GM19023 (cell line): ENCODE measurements around the gene ST3GAL3.

Experiments used
- ATAC-seq: cut with Tn5 transposase; IDR thresholded peaks from one replicate; pipeline ENCODE4 v1.9.1; 2021; ENCODE audit warnings: mild to moderate bottlenecking, moderate library complexity; ENCODE audit not compliant: unreplicated experiment

The ST3GAL3 gene

DNA sequence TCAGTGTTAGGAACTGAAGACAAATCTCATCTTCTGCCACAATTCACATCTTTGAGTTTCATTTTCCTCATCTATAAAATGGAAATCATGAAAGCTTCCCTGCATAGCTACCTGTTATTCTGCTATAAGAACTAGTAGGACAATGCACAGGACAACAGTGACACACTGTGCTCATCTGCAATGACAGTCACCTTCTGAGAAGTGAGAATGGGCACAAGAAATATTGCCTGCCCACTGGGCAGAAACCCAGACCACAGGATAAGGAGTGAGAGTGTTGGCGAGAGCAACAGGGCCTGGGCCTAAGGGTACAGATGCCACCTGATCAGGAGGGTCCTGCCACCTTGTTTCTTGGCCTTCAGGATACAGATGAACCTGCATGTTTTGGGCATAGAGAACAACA is 203.0 kb downstream of the ST3GAL3 start:
- no peak for ATAC-seq

DNA sequence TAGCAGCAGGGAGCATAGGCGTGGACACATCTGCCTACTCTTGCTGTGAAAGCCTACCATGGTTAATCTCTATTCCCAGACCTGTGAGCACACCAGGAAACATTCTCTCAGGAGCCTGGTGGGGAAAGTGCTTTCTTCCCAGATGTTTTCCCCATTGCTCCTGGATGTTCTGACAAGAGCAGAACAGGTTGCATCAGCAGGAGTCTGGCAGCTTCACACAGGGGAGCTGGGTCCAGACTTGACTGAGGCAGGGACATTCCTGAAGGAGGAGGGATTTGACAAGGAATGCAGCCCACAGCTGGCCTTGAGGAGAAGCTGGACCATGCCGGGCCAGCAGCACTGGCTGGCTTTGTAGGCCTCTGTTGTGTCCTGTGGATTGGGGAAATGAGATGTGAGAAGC is 205.3 kb downstream of the ST3GAL3 start:
- no peak for ATAC-seq

DNA sequence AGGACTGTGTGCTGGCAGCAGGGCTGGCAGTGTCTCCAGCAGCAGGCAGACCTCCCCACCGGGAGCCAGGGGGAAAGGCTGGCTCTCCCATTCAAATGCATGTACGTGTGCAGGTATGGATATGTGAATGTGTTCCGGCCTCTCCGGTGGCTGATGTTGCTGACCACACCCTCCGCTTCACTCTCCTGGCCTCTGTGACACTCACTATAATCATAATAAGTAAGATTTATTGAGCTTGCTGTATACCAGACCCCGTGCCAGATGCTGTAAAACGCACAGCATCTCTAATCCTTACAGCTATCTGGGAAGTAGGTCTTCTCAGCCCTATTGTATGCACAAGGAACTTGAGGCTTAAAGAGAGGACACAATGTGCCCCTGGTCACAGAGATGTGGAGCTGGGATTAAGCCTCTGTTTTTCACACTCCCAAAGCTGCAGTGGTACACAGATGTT is 205.7 kb downstream of the ST3GAL3 start:
- ATAC-seq = no peak

DNA sequence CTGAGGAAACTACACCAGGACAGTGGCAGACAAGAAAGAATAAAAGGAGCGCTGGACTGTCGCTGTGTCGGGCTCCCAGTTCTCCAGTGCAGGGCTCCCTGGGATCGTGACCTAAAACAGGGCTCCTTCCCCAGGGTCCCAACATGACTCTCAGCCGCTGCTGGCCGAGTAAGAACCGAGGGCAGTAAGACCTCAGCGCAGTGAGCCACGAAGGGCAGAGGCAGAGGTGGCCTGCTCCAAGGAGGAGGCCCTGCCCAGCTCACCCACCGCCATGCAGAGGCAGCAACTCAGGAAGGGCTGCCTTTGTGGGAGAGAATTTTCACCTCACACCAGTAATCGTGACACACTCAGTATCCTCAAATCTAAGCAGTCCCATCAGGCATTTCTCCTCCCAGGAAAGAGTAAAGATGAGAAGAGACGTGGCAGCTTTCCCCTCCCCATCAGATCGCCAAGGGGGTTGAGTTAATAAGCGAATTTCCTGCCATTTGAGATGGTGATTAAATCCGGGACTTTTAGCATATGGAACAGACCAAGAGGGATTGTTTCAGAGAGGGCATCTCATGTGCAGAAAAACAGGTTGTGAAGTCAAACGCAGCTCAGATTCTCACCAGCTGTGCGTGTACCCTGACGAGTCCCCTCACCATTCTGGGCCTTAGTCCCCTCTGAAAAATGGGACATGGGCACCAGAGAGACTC is 206.5 kb downstream of the ST3GAL3 start:
- no peak for ATAC-seq

DNA sequence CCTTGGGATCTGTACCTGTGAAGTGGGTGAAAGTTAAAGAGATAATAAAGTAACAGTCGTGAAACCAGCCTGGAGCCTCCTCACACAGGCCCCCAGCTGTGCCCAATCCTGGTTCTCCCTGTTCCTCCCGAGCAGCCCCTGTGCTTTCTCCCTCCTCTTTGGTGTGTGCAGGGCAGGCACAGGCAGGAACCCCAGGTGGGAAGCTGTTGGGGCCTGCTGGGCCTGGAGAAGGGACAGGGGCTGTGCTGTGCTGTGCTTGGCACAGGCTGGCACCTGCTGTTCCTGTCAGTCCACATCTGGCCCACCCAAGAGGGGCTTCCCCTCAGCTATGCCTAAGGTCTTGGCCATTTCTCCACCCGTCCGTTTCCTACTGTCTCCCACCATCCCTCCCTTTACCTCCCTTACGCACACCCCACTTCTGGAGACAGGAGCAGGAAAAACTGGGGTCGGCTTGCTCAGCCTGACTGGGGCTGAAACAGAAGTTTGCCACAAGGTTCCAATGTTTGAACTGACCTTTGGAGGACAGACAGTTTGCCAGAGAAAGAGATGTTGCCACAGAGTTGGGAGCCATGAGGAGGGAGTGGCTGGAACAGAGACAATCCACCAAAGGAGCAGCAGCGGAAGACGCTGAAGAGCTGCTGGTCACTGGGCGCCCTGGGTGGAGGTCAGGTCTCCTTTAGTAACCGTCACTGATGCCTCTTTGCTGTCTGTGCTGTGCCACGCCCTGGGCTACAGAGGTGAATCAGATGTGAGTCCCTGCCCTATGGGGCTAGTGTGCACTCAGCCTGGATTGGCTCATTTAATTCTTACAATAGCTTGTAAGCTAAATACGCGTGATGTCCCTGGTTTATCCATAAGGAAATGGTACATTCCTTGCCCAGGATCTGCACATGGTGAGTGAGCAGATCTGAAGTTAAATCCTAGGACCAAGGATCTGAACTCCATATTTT is 207.5 kb downstream of the ST3GAL3 start:
- ATAC-seq = no peak

DNA sequence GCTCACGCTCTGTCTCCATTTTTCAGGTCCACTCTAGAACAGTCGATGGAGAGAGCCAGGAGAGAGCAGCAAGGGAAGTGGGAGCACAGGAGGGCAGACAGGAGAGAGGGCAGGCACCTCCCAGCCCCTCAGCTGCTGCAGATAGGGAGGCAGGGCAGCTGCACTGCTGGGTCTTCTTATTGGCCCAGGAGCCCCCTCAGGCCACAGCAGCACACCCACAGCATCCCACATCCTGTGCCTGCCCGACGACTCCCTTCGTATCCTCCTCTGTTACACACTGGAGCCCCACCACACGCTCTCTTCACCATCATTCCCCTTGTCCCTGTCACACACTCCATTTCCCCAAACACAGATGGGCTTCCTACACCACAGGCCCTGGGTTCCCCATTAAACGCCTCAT is 212.6 kb downstream of the ST3GAL3 start:
- ATAC-seq = no peak

DNA sequence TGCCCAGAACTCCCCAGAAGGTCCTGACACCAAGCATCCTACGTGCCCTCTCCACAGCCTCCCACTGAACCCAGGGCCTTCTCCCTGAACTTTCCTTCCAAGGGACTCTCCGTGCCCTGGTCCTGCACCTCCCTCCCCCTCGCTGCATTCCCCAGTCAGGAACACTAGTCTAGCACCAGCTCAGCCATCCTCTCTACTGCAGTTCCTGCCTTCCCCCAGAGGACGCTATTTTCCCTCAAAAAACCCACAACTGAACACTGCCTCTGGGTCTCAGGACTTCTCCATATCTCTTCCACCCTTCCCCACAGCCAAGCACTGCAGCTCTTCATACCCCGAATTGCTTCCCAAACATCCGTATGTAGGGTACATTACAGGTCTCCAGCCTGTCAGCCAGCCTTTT is 213.7 kb downstream of the ST3GAL3 start:
- no peak for ATAC-seq

DNA sequence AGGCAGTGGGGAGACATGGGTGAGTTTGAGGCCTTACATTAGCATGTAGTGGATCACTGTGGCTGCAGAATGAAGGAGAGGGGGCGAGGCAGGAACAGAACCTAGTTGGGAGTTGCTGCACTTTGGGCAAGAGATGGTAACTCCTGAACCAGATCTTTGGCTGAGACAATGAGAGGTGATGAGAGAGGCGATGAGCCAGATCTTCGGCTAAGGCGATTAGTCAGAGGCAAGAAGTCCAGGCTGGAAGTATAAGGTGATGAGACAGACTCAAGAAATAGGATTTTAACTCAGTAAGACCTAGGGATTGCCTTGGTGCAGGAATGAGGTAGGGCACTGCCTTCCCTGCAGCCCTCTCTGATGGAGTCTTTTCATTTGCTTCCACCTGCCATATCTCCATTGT is 217.2 kb downstream of the ST3GAL3 start:
- ATAC-seq = no peak

DNA sequence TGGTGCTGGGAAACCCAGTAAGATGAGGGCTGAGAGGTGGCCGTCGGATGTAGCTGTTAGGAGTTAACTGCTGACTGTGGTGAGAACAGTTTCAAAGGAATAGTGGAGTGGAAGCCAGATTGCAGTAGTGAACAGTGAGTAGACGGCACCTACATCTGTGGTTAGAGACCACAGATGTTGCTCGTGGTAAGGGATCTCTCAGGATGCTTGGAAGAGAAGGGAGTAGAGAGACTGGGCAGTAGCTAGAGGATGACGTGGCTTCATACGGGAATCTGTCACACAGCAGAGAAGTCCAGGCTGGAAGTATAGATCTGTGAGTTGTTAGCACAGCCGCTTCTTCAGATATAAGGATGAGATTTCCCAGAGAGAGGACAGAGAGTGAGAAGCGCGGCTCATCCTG is 218.5 kb downstream of the ST3GAL3 start:
- ATAC-seq = no peak

DNA sequence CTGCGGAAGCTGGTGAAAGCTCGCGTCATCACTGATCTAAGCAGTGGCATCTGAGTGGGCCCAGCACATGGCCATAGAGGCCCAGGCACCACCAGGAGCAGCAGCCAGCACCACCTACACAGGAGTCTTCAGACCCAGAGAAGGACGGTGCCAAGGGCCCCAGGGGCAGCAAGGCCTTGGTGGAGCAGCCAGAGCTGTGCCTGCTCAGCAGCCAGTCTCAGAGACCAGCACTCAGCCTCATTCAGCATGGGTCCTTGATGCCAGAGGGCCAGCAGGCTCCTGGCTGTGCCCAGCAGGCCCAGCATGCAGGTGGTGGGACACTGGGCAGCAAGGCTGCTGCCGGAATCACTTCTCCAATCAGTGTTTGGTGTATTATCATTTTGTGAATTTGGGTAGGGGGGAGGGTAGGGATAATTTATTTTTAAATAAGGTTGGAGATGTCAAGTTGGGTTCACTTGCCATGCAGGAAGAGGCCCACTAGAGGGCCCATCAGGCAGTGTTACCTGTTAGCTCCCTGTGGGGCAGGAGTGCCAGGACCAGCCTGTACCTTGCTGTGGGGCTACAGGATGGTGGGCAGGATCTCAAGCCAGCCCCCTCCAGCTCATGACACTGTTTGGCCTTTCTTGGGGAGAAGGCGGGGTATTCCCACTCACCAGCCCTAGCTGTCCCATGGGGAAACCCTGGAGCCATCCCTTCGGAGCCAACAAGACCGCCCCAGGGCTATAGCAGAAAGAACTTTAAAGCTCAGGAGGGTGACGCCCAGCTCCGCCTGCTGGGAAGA is 223.0 kb downstream of the ST3GAL3 start:
- no peak for ATAC-seq

DNA sequence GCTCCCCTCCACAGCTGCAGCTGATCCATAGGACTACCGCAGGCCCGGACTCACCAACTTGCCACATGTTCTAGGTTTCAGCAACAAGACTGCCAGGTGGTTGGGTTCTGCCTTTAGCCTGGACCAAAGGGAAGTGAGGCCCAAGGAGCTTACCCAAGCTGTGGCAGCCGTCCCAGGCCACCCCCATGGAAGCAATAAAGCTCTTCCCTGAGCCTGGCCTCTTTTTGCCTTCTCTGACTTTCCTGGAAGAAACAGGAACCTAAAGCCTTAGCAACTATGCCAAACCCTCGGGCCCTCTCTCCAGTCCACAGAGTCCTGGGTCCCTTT is 223.6 kb downstream of the ST3GAL3 start:
- ATAC-seq = no peak

DNA sequence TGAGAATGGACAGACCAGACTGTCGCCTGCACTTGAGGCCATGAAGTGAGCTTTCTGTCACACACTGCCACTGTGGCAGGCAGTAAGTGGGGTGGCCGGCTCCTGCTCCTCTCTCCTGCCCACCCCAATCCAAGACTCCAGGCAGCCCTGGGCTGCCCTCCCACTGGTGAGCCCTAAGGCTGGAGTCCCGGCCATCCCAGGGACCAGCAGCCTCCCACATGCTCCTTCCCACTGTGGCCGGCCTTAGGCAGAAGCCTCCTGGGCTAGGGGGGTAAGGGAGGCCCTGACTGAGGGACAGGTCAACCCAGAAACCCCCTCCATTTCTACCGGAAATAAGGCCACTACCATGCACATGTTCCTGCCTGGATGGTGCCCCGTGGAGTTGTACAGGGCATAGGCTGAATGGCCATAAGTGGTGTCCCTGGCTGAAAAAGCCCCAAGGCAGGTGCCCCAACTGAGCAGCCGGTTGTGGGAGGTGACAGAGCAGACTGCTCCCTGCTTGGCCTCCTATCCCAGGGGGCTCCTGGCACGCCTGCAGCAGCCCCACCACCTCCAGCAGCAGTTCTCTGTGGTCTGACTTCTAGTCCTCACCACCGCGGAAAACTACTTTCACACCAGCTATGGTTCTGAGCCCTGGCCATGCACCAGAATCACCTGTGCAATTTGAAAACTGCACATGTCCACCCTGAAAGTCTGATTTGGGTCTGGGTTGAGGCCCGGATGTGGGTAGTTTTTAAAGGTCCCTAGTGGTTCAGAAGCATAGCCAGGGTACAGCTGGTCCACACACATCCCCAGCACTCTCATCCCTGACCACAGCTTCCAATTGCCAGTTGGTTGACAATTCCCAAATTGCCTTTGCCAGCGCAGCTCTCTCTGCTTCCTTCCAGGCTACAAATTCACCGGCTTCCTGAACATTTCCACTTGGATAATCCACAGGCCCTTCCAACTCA is 224.7 kb downstream of the ST3GAL3 start:
- ATAC-seq = no peak

DNA sequence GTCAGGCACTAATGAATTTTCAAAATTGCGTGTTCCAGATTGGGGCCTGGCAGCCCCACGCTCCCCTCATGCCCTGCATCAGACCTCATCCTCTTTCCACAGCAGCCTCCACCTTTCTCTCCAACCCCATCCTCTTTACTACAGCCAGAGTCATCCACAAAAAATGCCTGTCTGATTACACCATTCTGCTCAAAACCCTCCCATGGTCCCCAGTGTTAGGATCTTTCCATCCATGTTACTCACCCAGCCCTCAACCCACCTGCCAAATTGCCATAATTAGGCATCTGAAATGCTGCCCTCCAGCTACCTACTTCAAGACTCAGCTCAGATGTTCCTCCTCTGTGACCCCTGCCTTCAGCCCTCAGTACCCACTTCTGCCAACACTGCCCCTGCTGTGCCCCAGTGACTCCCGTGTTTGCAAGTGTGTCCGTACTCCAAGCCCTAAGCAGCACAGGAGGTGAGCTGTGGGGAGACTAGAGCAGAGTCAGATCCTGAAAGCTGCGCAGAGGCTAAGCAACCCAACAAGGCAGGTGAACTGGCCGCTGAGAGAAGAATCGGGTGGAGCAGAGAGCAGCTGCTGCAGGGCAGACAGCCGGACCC is 225.6 kb downstream of the ST3GAL3 start:
- no peak for ATAC-seq

DNA sequence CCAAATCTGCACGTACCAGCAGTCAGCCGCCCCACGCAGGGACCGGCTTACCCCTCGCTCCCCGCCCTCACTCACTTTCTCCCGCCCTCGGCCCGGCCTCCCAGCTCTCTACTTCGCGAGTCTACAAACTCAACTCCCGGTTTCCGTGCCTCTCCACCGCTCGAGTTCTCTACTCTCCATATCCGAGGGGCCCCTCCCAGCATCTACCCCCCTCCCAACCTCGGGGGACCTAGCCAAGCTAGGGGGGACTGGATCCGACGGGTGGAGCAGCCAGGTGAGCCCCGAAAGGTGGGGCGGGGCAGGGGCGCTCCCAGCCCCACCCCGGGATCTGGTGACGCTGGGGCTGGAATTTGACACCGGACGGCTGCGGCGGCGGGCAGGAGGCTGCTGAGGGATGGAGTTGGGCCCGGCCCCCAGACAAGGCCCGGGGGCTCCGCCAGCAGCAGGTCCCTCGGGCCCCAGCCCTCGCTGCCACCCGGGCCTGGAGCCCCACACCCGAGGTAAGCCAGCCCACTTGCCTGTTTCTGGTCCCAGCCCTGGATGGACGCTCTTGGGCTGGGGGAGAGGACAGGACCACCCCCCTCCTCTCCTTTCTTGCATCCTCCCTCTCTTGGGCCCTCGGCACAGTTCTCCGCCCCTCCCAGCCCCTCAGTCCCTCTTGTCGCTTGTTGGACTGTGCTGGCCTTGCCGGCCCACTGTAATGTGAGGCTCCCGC is 226.2 kb downstream of the ST3GAL3 start, which contains the start of gene ARTN:
TSS of gene ARTN (plus strand) at position 416 of the 715 bp plus-strand sequence. CDS start 1,856 bp downstream, outside the sequence.
- no peak for ATAC-seq

DNA sequence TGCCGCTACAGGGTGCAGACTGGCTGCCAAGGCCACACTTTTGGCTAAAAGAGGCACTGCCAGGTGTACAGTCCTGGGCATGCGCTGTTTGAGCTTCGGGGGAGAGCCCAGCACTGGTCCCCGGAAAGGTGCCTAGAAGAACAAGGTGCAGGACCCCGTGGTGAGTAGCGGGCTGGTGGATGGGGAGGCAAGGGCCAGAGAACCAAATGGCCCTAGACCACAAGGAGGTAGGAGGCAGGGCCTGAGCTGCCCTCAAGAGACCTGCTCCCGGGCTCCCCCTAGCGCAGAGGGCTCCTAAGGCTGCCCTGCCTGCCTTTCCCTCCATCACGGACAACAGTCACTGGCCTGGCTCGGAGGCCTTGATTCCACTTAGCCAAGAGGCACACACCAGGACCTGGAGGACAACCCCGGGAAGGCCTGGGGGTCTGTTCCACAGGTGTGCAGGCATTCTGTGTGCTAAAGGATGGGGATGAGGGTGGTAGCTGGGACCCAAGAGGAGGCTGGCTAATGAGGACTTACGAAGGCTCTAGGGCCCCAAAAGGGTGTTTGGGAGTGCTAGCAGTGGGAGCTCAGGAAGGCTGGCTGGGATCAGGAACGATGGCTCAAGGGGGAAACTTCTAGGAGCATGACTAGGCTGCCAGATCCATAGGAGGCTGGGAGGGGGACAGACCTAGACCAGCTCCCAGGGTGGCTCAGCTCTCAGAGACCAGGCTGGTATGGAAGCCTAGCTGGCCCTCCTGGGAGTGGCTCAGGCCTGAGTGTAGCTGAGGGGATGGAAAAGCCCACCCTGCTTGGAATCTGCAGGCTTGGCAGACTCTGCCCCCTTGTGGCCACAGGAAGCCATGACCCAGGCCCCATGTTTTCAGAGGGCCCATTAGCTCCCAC is 227.0 kb downstream of the ST3GAL3 start:
- no peak for ATAC-seq

DNA sequence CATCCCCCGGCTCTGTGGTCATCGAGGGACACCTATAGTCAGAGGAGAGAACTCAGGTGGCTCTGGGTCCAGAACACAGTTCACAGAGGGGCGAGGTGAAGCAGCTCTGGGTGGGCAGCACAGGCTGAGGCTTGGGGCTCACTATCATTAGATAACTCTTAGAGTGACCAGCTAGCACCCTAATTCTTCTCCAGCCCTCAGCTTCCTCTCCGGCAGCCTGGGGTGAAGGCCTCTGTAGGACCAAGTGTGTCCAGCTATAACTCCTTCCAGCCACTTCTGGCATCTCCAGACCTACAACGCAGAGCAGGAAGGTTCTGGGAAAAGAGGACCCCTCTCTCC is 227.6 kb downstream of the ST3GAL3 start:
- no peak for ATAC-seq

DNA sequence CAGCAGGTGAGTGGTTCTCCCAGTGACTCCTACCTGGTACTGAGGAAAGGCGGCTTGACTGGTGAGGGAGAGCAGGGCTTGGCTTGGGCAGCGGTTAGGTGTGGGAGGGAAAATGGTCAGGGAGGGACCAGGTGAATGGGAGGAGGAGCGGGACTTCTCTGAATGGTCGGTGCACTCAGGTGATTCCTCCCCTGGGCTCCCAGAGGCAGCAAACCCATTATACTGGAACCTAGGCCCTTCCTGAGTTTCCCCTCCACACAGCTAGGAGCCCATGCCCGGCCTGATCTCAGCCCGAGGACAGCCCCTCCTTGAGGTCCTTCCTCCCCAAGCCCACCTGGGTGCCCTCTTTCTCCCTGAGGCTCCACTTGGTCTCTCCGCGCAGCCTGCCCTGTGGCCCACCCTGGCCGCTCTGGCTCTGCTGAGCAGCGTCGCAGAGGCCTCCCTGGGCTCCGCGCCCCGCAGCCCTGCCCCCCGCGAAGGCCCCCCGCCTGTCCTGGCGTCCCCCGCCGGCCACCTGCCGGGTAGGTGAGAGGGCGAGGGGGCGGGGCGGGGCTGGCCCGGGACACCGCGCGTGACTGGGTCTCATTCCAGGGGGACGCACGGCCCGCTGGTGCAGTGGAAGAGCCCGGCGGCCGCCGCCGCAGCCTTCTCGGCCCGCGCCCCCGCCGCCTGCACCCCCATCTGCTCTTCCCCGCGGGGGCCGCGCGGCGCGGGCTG is 228.5 kb downstream of the ST3GAL3 start:
- ATAC-seq = no peak
